Ascending aorta (tissue), 2 donors: ENCODE measurements around the gene MEIS3. TPM values are rescaled to one million over a fixed set of nuclear protein-coding genes. Genes with fewer than 3 reads are reported as not detected.
"Not testable (repeated sequence)": the region's sequence is repeated elsewhere in the genome, so short reads cannot be mapped to it uniquely, and the experiment has no call there.

Experiments
- DNase-seq, 2 donors: peaks; one replicate each; pipeline ENCODE4 v3.0.0-alpha.2; 2019; ENCODE audit warnings: low spot score in 2 of 2
- H3K27ac ChIP-seq, 2 donors: fragments of 200-600 bp; sonication (generic); one replicate each; pipeline ENCODE4 v1.5.1; 2016 to 2017; ENCODE audit warnings: mild to moderate bottlenecking in 1 of 2
- H3K27me3 ChIP-seq: fragments of 200-600 bp; sonication (generic); one replicate; pipeline ENCODE4 v1.5.1; 2017
- H3K36me3 ChIP-seq, 2 donors: fragments of 200-600 bp; sonication (generic); one replicate each; pipeline ENCODE4 v1.5.1; 2016
- H3K4me1 ChIP-seq, 2 donors: fragments of 200-600 bp; sonication (generic); one replicate each; pipeline ENCODE4 v1.5.1; 2016 to 2017; ENCODE audit warnings: mild to moderate bottlenecking in 1 of 2
- H3K4me3 ChIP-seq, 2 donors: fragments of 200-600 bp; sonication (generic); one replicate each; pipeline ENCODE4 v1.5.1; 2016 to 2017; ENCODE audit warnings: mild to moderate bottlenecking in 1 of 2
- H3K9me3 ChIP-seq, 2 donors: fragments of 200-600 bp; sonication (generic); one replicate each; pipeline ENCODE4 v1.5.1; 2016
- intact Hi-C: fragments of 100-400 bp; cut with DNase I; formaldehyde crosslinking; loops from one replicate; pipeline ENCODE4 v1.15.1; 2023
- total RNA-seq: library from RNA; depleted of rRNA; stranded (reverse); fragments of >200 nt; gene quantifications from one replicate; pipeline ENCODE4 v1.1.0, GENCODE V29; 2016
- TF ChIP-seq, protein P1 (sequence below), 3 experiments: fragments of 200-600 bp in 2 of 3; fragments of 450-650 bp in 1 of 3; sonication (generic) in 2 of 3; IDR thresholded peaks; one replicate each; pipeline ENCODE4 v1.5.1; 2016 to 2019; ENCODE audit warnings: antibody characterized with exemption in 3 of 3, mild to moderate bottlenecking in 1 of 3, moderate library complexity in 1 of 3

The MEIS3 gene
- total RNA-seq, 1 donor from 2014 or later = 28.6 TPM

DNA sequence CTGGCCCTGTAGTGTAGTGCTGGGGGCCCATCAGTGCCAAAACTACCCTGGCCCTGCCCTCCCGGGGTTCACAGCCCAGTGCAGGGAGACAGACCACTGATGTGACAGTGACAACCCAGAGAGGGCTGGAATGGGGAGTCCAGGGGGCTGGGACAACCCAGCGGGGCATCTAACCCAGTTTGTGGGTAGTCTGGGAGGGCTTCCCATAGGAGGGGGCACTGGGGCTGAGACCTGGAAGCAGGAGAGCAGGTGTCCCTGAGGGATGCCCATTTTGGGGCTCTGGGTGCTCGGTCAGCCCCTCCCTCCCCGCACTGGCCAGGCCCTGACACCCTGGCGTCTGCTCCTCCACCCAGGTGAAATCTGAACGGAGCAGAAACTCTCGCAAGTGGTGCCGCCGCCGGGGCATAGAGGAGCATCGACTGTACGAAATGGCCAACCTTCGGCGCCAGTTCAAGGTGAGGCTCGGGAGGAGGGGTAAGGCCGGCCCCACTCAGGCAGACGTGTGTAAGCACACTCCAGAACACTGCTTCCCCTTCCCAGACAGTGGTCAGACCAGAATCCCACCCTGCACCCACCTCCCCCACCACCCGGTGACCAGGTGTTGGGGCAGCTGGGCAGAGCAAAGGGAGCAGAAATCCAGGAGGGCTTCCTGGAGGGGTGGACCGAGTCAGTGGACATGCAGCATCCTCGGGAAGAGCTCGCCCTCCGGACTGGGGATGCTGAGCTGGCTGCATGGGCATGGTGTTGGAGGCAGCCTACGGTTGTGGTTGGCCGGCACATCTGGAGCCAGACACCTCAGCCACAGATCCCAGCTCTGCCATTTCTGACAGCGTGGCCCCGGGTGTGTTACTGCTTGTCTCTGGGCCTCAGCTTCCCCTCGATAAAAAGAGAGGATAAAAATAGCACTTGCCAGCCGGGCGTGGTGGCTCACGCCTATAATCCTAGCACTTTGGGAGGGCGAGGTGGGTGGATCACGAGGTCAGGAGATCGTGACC lies 45.8 kb downstream of the MEIS3 start:
- Histone ChIP-seq H3K9me3 (no peaks in the 10 kb centered on the region), H3K27me3 (no peaks in the 10 kb centered on the region), H3K36me3 (peaks cover 78 to 98% of the 10 kb centered on the region in 2 donors), H3K4me3 (no peak overlapping the region), H3K4me1 (no peaks in the 10 kb centered on the region), H3K27ac (no peak overlapping the region)
- TF ChIP-seq, protein P1, sequence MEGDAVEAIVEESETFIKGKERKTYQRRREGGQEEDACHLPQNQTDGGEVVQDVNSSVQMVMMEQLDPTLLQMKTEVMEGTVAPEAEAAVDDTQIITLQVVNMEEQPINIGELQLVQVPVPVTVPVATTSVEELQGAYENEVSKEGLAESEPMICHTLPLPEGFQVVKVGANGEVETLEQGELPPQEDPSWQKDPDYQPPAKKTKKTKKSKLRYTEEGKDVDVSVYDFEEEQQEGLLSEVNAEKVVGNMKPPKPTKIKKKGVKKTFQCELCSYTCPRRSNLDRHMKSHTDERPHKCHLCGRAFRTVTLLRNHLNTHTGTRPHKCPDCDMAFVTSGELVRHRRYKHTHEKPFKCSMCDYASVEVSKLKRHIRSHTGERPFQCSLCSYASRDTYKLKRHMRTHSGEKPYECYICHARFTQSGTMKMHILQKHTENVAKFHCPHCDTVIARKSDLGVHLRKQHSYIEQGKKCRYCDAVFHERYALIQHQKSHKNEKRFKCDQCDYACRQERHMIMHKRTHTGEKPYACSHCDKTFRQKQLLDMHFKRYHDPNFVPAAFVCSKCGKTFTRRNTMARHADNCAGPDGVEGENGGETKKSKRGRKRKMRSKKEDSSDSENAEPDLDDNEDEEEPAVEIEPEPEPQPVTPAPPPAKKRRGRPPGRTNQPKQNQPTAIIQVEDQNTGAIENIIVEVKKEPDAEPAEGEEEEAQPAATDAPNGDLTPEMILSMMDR (IDR thresholded peaks at IDR 0.05) = no peak
- intact Hi-C loops = no loop called here
- no peak for DNase-seq

DNA sequence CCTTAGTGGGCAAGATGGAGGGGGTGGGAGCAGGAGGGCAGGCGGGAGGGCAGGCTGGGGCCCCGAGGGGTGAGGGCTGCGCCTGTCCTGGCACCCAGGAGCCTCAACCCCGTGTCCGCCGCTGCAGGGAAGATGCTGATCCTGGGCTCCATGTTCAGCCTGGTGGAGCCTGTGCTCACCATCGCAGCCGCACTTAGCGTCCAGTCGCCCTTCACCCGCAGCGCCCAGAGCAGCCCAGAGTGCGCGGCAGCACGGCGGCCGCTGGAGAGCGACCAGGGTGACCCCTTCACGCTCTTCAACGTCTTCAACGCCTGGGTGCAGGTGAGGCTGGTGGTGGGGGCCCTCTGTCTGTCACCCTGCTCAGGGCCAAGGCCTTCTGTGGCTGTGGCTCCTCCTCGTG lies 46.7 kb downstream of the MEIS3 start:
- Histone ChIP-seq H3K4me3 (no peak overlapping the region), H3K9me3 (no peaks in the 10 kb centered on the region), H3K27me3 (no peaks in the 10 kb centered on the region), H3K36me3 (peaks cover 78 to 90% of the 10 kb centered on the region in 2 donors), H3K4me1 (no peaks in the 10 kb centered on the region), H3K27ac (no peak overlapping the region)
- no peak for DNase-seq
- intact Hi-C loops = no loop called here
- TF ChIP-seq, protein P1 (IDR thresholded peaks at IDR 0.05) = no peak

DNA sequence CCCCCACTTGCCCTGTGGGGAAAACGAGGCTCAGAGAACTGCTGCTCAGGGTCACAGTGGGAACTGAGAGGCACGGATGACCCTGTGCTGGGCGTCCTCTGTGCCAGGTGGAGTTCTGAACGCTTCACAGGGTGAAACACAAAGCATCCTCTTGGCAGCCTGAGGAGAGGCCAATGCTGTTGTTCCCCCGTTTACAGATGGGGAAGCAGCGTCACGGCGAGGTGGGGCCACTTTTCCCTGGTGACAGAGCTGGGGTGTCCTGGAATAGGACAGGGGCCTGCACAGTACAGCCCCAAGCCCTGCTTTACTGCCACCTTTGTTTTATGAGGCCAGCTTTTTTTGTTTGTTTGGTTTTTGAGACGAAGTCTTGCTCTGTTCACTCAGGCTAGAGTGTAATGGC lies 48.1 kb downstream of the MEIS3 start:
- H3K27me3 ChIP-seq = no peaks in the 10 kb centered on the region
- no peaks in the 10 kb centered on the region for H3K9me3 ChIP-seq
- no peak overlapping the region for H3K27ac ChIP-seq
- no peak overlapping the region for H3K4me3 ChIP-seq
- DNase-seq = no peak
- TF ChIP-seq, protein P1 (IDR thresholded peaks at IDR 0.05) = no peak
- peaks cover 76 to 89% of the 10 kb centered on the region in 2 donors for H3K36me3 ChIP-seq
- intact Hi-C loops = no loop called here
- H3K4me1 ChIP-seq = no peaks in the 10 kb centered on the region

DNA sequence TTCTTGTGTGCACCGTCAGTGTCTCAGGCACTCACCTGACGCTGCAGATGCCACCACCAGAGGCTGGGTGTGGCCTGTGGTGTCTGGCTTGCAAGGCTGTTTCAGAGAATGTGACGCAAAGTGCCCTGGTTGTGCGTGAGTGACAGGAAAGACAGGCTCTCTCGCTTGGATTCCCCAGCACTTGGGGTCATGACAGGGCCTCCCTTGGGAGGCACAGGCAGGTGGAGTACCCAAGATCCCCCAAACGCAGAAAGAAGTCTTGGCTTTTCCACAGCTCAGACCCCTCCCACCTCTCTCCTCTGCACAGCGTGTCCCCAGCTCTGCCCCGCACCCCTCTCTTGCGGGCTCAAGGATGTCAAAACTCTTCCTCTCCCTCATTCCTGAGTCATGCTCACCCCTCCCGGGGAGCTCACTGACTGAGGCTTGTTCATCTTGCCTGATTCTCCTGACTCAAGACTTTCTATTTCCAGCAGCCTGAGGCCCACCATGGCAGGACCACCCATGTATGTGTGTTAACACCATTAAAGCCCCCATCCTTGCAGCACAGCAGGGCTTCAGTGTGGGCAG lies 49.2 kb downstream of the MEIS3 start:
- Histone ChIP-seq H3K9me3 (no peaks in the 10 kb centered on the region), H3K27ac (no peak overlapping the region), H3K4me1 (no peaks in the 10 kb centered on the region), H3K27me3 (no peaks in the 10 kb centered on the region), H3K4me3 (no peak overlapping the region), H3K36me3 (peaks cover 65 to 85% of the 10 kb centered on the region in 2 donors)
- no peak for DNase-seq
- intact Hi-C loops = no loop called here
- TF ChIP-seq, protein P1 (IDR thresholded peaks at IDR 0.05) = no peak

DNA sequence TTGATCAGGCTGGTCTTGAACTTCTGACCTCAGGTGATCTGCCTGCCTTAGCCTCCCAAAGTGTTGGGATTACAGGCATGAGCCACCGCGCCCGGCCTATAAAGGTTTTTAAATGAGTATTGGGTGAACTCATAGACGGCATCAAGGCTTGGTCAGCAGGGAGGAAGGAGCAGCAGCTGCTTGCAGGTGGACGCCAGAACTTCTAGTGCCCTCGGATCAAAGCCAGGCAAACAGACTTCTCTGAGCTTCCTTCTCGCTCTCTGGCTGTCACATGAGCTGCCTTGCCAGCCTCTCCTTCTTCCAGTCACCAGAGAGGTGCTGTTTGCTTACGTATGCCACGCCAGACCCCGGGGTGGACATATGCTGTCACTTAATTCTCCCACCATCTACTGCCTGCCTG lies 53.9 kb downstream of the MEIS3 start:
- H3K36me3 ChIP-seq = peaks cover 62 to 84% of the 10 kb centered on the region in 2 donors
- DNase-seq, H3K27me3 ChIP-seq, H3K4me3 ChIP-seq, H3K9me3 ChIP-seq, H3K4me1 ChIP-seq, intact Hi-C loops, H3K27ac ChIP-seq: not testable (repeated sequence)
